Fibroblast of lung (primary cell): Measurements from ENCODE around the gene RNF150.

Experiments
- EZH2 ChIP-seq: IDR thresholded peaks from 2 replicates; pipeline ENCODE4 v1.5.1; 2012; ENCODE audit warnings: low read length, control low read depth, mild to moderate bottlenecking; ENCODE audit errors: missing control alignments
- TF ChIP-seq, protein P1 (sequence below), 2 donors: IDR thresholded peaks in 1 of 2; conservative IDR thresholded peaks in 1 of 2; 1 replicate in 1 of 2; 2 replicates in 1 of 2; pipeline ENCODE4 v1.5.1; 2011 to 2012; ENCODE audit warnings: low read length in 2 of 2, control low read depth in 1 of 2, inconsistent platforms in 1 of 2, low read depth in 1 of 2, mild to moderate bottlenecking in 1 of 2

- TF ChIP-seq, protein P1, sequence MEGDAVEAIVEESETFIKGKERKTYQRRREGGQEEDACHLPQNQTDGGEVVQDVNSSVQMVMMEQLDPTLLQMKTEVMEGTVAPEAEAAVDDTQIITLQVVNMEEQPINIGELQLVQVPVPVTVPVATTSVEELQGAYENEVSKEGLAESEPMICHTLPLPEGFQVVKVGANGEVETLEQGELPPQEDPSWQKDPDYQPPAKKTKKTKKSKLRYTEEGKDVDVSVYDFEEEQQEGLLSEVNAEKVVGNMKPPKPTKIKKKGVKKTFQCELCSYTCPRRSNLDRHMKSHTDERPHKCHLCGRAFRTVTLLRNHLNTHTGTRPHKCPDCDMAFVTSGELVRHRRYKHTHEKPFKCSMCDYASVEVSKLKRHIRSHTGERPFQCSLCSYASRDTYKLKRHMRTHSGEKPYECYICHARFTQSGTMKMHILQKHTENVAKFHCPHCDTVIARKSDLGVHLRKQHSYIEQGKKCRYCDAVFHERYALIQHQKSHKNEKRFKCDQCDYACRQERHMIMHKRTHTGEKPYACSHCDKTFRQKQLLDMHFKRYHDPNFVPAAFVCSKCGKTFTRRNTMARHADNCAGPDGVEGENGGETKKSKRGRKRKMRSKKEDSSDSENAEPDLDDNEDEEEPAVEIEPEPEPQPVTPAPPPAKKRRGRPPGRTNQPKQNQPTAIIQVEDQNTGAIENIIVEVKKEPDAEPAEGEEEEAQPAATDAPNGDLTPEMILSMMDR (conservative IDR thresholded peaks at IDR 0.05 in 1 of 2, IDR thresholded peaks at IDR 0.05 in 1 of 2; ENCODE audit: low read depth in 1 of 2, low read length in 2 of 2): no peak
- no peak for TF ChIP-seq EZH2
Measured at GRCh38 chr4:141102367-141102766, 30.9 kb downstream of the RNF150 start.
